HCT116 (cell line): ENCODE data around the gene ACSBG1. TPM values are rescaled to one million over a fixed set of nuclear protein-coding genes. Genes with fewer than 3 reads are reported as not detected.

Source experiments
- ATAC-seq: fragments of 200-7000 bp; cut with Tn5 transposase; 2 replicates; pipeline ENCODE4 v1.9.1; 2020; ENCODE audit warnings: mild to moderate bottlenecking, moderate library complexity
- BruUV-seq: library from RNA; stranded (reverse); fragments of 400-500 nt; replicated peaks from 2 replicates; lab custom pipeline; 2021; lab: Mats Ljungman, UMichigan
- CTCF ChIA-PET: fragments of 300-600 bp; sonication (Branson Sonifier 250); formaldehyde crosslinking; loops from one replicate; lab custom pipeline; 2021; ENCODE audit warnings: antibody characterized with exemption; lab: Charles Lee
- POLR2A ChIA-PET: fragments of 300-600, 350-600 bp; sonication (Branson Sonifier 250); formaldehyde crosslinking; loops from one replicate; lab custom pipeline; 2021; ENCODE audit warnings: antibody characterized with exemption; lab: Charles Lee
- RAD21 ChIA-PET, 2 experiments: fragments of 300-600 bp; sonication (Branson Sonifier 250); formaldehyde crosslinking; loops; one replicate each; lab custom pipeline; 2023; ENCODE audit warnings: low total read pairs in 2 of 2; ENCODE audit not compliant: uncharacterized antibody in 2 of 2, unreplicated experiment in 2 of 2, low non-redundant PET in 1 of 2; lab: Charles Lee
- DNase-seq: peaks from one replicate; pipeline ENCODE4 v3.0.0-alpha.2; 2010; ENCODE audit warnings: low read depth, low spot score
- H2AFZ ChIP-seq: fragments of 200-600 bp; shearing (Covaris generic), sonication (generic); 2 replicates; pipeline ENCODE4 v1.6.1; 2017; ENCODE audit warnings: low read depth, mixed run types, mixed read lengths, antibody characterized with exemption, low read length; ENCODE audit not compliant: poor library complexity, severe bottlenecking
- H3K27ac ChIP-seq: 2 replicates; pipeline ENCODE4 v1.5.1; 2012; ENCODE audit warnings: low read depth, low read length
- H3K27me3 ChIP-seq: fragments of 200-600 bp; sonication (generic); 2 replicates; pipeline ENCODE4 v1.6.1; 2016; ENCODE audit warnings: mixed run types, low read length, mixed read lengths; ENCODE audit not compliant: insufficient read depth
- H3K36me3 ChIP-seq, 2 experiments: fragments of 200-500 bp in 1 of 2; fragments of 200-600 bp in 1 of 2; sonication (Bioruptor generic) in 1 of 2; sonication (generic) in 1 of 2; 2 replicates each; pipeline versions ENCODE4 v1.5.1 to v1.6.1; 2014 to 2016; ENCODE audit warnings: low read length in 2 of 2, inconsistent platforms in 1 of 2, mixed read lengths in 1 of 2, mixed run types in 1 of 2; ENCODE audit not compliant: insufficient read depth in 2 of 2, control insufficient read depth in 1 of 2
- H3K4me1 ChIP-seq, 2 experiments: fragments of 200-600 bp in 1 of 2; sonication (generic) in 1 of 2; 2 replicates each; pipeline versions ENCODE4 v1.5.1 to v1.6.1; 2012 to 2017; ENCODE audit warnings: low read length in 2 of 2, inconsistent platforms in 1 of 2, mild to moderate bottlenecking in 1 of 2, mixed read lengths in 1 of 2, mixed run types in 1 of 2, moderate library complexity in 1 of 2; ENCODE audit not compliant: insufficient read depth in 2 of 2, control insufficient read depth in 1 of 2
- H3K4me2 ChIP-seq: fragments of 200-600 bp; sonication (generic); 2 replicates; pipeline ENCODE4 v1.6.1; 2017; ENCODE audit warnings: mixed run types, low read length, mixed read lengths
- H3K4me3 ChIP-seq, 2 experiments: fragments of 200-600 bp in 1 of 2; sonication (generic) in 1 of 2; replicated peaks in 1 of 2; 2 replicates each; pipeline ENCODE4 v1.5.1; 2011 to 2016; ENCODE audit warnings: low read length in 2 of 2, control low read depth in 1 of 2, low read depth in 1 of 2, mild to moderate bottlenecking in 1 of 2, mixed read lengths in 1 of 2, mixed run types in 1 of 2
- H3K79me2 ChIP-seq: fragments of 200-600 bp; sonication (generic); 2 replicates; pipeline ENCODE4 v1.6.1; 2017; ENCODE audit warnings: mild to moderate bottlenecking, mixed run types, low read length, moderate library complexity, mixed read lengths; ENCODE audit not compliant: insufficient read depth
- H3K9ac ChIP-seq: fragments of 200-600 bp; sonication (generic); 2 replicates; pipeline ENCODE4 v1.6.1; 2016; ENCODE audit warnings: low read length, mixed read lengths
- H3K9me2 ChIP-seq: fragments of 200-600 bp; sonication (generic), shearing (Covaris generic); 2 replicates; pipeline ENCODE4 v1.6.1; 2017; ENCODE audit warnings: mixed run types, mild to moderate bottlenecking, moderate library complexity; ENCODE audit not compliant: insufficient read depth
- H3K9me3 ChIP-seq, 2 experiments: fragments of 200-500 bp in 1 of 2; fragments of 200-600 bp in 1 of 2; sonication (Bioruptor generic) in 1 of 2; sonication (generic) in 1 of 2; 2 replicates each; pipeline ENCODE4 v1.6.1; 2014 to 2017; ENCODE audit warnings: low read length in 2 of 2, mixed read lengths in 2 of 2, inconsistent platforms in 1 of 2, low read depth in 1 of 2, mild to moderate bottlenecking in 1 of 2, mixed run types in 1 of 2, moderate library complexity in 1 of 2; ENCODE audit not compliant: control insufficient read depth in 1 of 2, insufficient read depth in 1 of 2
- H4K20me1 ChIP-seq: fragments of 200-600 bp; sonication (generic), shearing (Covaris generic); 2 replicates; pipeline ENCODE4 v1.6.1; 2017; ENCODE audit warnings: mixed run types, mild to moderate bottlenecking, moderate library complexity; ENCODE audit not compliant: insufficient read depth
- CBX3 ChIP-seq: IDR thresholded peaks from 2 replicates; pipeline ENCODE4 v1.6.1; 2012; ENCODE audit warnings: low read depth
- CEBPB ChIP-seq: IDR thresholded peaks from 2 replicates; pipeline ENCODE4 v1.6.1; 2012; ENCODE audit warnings: low read depth
- EGR1 ChIP-seq: IDR thresholded peaks from 2 replicates; pipeline ENCODE4 v1.6.1; 2012; ENCODE audit warnings: low read depth
- EZH2 ChIP-seq: fragments of 200-600 bp; sonication (generic); IDR thresholded peaks from 2 replicates; pipeline ENCODE4 v1.6.1; 2017; ENCODE audit warnings: antibody characterized with exemption, mixed run types
- EZH2phosphoT487 ChIP-seq: fragments of 200-600 bp; IDR thresholded peaks from 2 replicates; pipeline ENCODE4 v1.6.1; 2018; ENCODE audit warnings: antibody characterized with exemption, borderline replicate concordance
- MAX ChIP-seq: IDR thresholded peaks from 2 replicates; pipeline ENCODE4 v1.6.1; 2012
- POLR2A ChIP-seq: IDR thresholded peaks from 2 replicates; pipeline ENCODE4 v1.7.0; 2011; ENCODE audit warnings: borderline replicate concordance; ENCODE audit not compliant: insufficient read depth, insufficient read length; ENCODE audit errors: extremely low read depth
- POLR2AphosphoS5 ChIP-seq: IDR thresholded peaks from 2 replicates; pipeline ENCODE4 v1.6.1; 2011; ENCODE audit warnings: mild to moderate bottlenecking, low read depth, low read length, moderate library complexity
- RAD21 ChIP-seq: IDR thresholded peaks from 2 replicates; pipeline ENCODE4 v1.6.1; 2012; ENCODE audit warnings: low read depth, mild to moderate bottlenecking
- SIN3A ChIP-seq: IDR thresholded peaks from 2 replicates; pipeline ENCODE4 v1.6.1; 2012; ENCODE audit warnings: low read depth
- SP1 ChIP-seq: IDR thresholded peaks from 2 replicates; pipeline ENCODE4 v1.6.1; 2012; ENCODE audit warnings: low read depth
- TCF7L2 ChIP-seq: IDR thresholded peaks from 2 replicates; pipeline ENCODE4 v1.7.0; 2011; ENCODE audit warnings: borderline replicate concordance, inconsistent platforms; ENCODE audit not compliant: insufficient read depth, insufficient read length; ENCODE audit errors: extremely low read depth
- YY1 ChIP-seq: IDR thresholded peaks from 2 replicates; pipeline ENCODE4 v1.6.1; 2011; ENCODE audit warnings: low read length, low read depth, moderate library complexity, mild to moderate bottlenecking; ENCODE audit not compliant: insufficient replicate concordance; ENCODE audit errors: extremely low read depth
- ZBTB33 ChIP-seq: IDR thresholded peaks from 2 replicates; pipeline ENCODE4 v1.6.1; 2011; ENCODE audit warnings: mild to moderate bottlenecking, low read length, moderate library complexity; ENCODE audit not compliant: insufficient replicate concordance; ENCODE audit errors: extremely low read depth
- ZFX ChIP-seq: fragments of 450-650 bp; IDR thresholded peaks from 2 replicates; pipeline ENCODE4 v1.6.1; 2017
- intact Hi-C: fragments of 100-400 bp; cut with micrococcal nuclease; formaldehyde crosslinking; loops from 2 replicates; pipeline ENCODE4 v1.10.0; 2022
- total RNA-seq: library from RNA; stranded (reverse); gene quantifications from one replicate; pipeline ENCODE4 v1.2.1, GENCODE V29; 2021; ENCODE audit not compliant: unreplicated experiment

Gene ACSBG1
- total RNA-seq, 1 experiment from 2014 or later = 0.71 TPM

- no peak overlapping the region for H3K4me2 ChIP-seq
- no TSS peak for BruUV-seq
- ATAC-seq (no peak), DNase-seq (no peak)
- no peaks in the 10 kb centered on the region for H3K79me2 ChIP-seq
- RAD21 ChIA-PET = no interaction called here
- H3K27ac ChIP-seq = no peak overlapping the region
- no peak overlapping the region for H3K4me3 ChIP-seq
- H2AFZ ChIP-seq = no peak overlapping the region
- H3K4me1 ChIP-seq = peaks cover 3 to 18% of the 10 kb centered on the region in 2 experiments
- H3K27me3 ChIP-seq = no peaks in the 10 kb centered on the region
- CTCF ChIA-PET = interaction anchor here (3.5 kb wide), 1 partner anchor 9 kb away, joined by 21 read pairs; no protein-coding TSS in a partner anchor
- H3K9ac ChIP-seq = no peak overlapping the region
- H3K9me3 ChIP-seq = no peaks in the 10 kb centered on the region
- no peaks in the 10 kb centered on the region for H3K36me3 ChIP-seq
- no peak for TF ChIP-seq SIN3A
- TF ChIP-seq, all 23 proteins: peak for 0
- intact Hi-C loops = no loop called here
- POLR2A ChIA-PET = no interaction called here
- no peaks in the 10 kb centered on the region for H4K20me1 ChIP-seq
- H3K9me2 ChIP-seq = no peaks in the 10 kb centered on the region
Observed at GRCh38 chr15:78204351-78205309, 29.7 kb downstream of the ACSBG1 start.

GRCh38 chr15:78203346-78204225 is 30.8 kb downstream of the ACSBG1 start:
- BruUV-seq = no TSS peak
- no peaks in the 10 kb centered on the region for H3K27me3 ChIP-seq
- intact Hi-C loops = no loop called here
- no peak for DNase-seq
- H3K4me3 ChIP-seq = no peak overlapping the region
- no peak for ATAC-seq
- no peak overlapping the region for H3K4me2 ChIP-seq
- ChIA-PET POLR2A (no interaction called here), RAD21 (no interaction called here), CTCF (interaction anchor here (3.5 kb wide), 1 partner anchor 8 kb away, joined by 21 read pairs; no protein-coding TSS in a partner anchor)
- no peaks in the 10 kb centered on the region for H3K79me2 ChIP-seq
- H3K9ac ChIP-seq = no peak overlapping the region
- H3K9me2 ChIP-seq = no peaks in the 10 kb centered on the region
- no peak overlapping the region for H2AFZ ChIP-seq
- H3K9me3 ChIP-seq = no peaks in the 10 kb centered on the region
- H3K27ac ChIP-seq = no peak overlapping the region
- no peaks in the 10 kb centered on the region for H3K36me3 ChIP-seq
- peaks cover 0 to 10% of the 10 kb centered on the region in 2 experiments; a peak in 1 of 4 replicates for H3K4me1 ChIP-seq
- no peaks in the 10 kb centered on the region for H4K20me1 ChIP-seq
- TF ChIP-seq ZFX = no peak
- TF ChIP-seq SIN3A = no peak
- no peak for TF ChIP-seq EZH2phosphoT487
- TF ChIP-seq POLR2A = no peak
- TF ChIP-seq CBX3 = no peak
- no peak for TF ChIP-seq ZBTB33
- no peak for TF ChIP-seq CEBPB
- TF ChIP-seq TCF7L2 = no peak
- no peak for TF ChIP-seq SP1
- no peak for TF ChIP-seq POLR2AphosphoS5
- no peak for TF ChIP-seq EGR1
- no peak for TF ChIP-seq YY1
- no peak for TF ChIP-seq MAX
- no peak for TF ChIP-seq EZH2
- TF ChIP-seq RAD21 = no peak
